Fibroblast of skin of abdomen (primary cell): Measurements from ENCODE around the gene PAN2. TPM values are rescaled to one million over a fixed set of nuclear protein-coding genes. Genes with fewer than 3 reads are reported as not detected.
"Not testable (repeated sequence)": the region's sequence is repeated elsewhere in the genome, so short reads cannot be mapped to it uniquely, and the experiment has no call there.

Experiments used
- DNase-seq: peaks from one replicate; pipeline ENCODE4 v3.0.0-alpha.2; 2013
- polyA plus RNA-seq, 2 experiments: library from polyadenylated mRNA; unstranded; fragments of 120-200 nt; gene quantifications; one replicate each; pipeline ENCODE4 v1.2.1, GENCODE V29; 2013; ENCODE audit not compliant: insufficient read length in 2 of 2

The PAN2 gene, protein sequence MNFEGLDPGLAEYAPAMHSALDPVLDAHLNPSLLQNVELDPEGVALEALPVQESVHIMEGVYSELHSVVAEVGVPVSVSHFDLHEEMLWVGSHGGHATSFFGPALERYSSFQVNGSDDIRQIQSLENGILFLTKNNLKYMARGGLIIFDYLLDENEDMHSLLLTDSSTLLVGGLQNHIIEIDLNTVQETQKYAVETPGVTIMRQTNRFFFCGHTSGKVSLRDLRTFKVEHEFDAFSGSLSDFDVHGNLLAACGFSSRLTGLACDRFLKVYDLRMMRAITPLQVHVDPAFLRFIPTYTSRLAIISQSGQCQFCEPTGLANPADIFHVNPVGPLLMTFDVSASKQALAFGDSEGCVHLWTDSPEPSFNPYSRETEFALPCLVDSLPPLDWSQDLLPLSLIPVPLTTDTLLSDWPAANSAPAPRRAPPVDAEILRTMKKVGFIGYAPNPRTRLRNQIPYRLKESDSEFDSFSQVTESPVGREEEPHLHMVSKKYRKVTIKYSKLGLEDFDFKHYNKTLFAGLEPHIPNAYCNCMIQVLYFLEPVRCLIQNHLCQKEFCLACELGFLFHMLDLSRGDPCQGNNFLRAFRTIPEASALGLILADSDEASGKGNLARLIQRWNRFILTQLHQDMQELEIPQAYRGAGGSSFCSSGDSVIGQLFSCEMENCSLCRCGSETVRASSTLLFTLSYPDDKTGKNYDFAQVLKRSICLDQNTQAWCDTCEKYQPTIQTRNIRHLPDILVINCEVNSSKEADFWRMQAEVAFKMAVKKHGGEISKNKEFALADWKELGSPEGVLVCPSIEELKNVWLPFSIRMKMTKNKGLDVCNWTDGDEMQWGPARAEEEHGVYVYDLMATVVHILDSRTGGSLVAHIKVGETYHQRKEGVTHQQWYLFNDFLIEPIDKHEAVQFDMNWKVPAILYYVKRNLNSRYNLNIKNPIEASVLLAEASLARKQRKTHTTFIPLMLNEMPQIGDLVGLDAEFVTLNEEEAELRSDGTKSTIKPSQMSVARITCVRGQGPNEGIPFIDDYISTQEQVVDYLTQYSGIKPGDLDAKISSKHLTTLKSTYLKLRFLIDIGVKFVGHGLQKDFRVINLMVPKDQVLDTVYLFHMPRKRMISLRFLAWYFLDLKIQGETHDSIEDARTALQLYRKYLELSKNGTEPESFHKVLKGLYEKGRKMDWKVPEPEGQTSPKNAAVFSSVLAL
- polyA plus RNA-seq (2013, experiment 1 of 2; ENCODE audit: insufficient read length): 21.4 TPM
- polyA plus RNA-seq (2013, experiment 2 of 2; ENCODE audit: insufficient read length): 21.2 TPM

DNA sequence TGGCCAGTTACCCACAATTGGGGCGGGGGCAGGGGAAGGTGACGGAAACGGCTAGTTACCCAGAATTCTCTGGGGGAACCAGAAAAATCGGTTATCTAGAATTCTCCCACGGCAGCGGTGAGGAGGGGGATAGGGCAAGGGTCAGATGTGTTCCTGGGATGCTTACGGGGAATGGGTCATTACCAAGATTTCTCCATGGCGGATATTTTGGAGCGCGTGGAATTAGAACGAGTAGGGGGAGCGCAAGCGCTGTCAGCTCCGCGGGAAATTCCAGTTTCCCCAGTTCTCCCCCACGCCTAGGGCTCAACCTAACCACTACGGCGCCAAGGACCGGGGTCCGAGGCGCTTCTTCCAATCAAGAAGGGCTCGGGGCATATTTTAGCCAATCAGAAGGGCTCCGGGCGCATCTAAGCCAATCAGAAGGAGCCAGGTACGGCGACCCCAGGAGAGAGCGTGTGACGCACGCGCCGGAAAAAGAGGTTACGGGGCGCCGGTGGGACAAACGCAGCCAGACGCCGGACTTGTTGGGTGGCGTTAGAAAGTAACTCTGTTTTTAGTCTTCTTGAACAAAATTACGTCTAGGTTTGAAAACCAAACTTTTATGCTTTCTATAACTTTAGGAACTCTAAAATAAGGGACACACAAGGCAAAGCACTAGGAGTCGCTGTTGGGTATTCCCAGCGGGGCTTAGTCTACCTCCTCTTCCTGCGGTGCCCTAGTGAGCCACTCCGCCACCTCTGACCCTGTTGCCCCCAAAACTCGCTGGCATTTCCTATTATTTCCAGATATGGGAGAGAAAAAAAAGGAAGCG is at the start of gene PAN2:
Gene PAN2 (minus strand): TSS at position 322 of the 811 bp plus-strand sequence. CDS start 906 bp downstream, outside the sequence.
- peak; percentile 99 for DNase-seq

DNA sequence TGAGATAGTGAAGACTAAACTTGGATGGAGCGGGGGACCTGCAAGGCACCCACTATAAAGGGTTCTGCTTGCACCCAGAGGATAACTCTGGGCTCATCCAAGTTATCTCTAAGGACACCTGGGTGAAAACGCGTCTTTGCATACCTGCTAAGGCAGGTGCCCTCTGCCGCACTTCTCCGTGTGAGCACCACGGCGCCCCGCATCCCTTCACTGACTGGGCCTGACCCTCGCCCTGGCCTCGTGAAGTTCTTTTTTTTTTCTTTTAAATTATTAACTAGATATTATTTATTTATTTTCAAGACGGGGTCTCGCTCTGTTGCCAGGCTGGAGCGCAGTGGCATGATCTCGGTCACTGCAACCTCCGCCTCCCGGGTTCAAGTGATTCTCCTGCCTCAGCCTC is 48.8 kb upstream of the PAN2 start:
- no peak for DNase-seq

DNA sequence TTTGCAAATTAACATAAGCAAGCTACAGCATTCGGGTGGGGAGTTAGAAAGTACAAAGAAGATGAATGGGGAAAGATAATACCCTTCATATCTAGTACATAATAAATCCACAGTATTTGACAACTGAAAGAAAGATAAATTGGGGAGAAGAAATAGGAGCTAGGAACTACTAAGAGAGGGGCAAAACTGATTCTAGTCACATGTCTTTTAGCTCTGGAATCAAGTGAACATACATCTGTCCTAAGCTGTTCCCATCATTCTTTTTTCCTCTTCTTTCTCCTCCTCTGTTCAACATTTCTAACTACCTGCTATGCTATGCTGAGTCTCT is 44.2 kb upstream of the PAN2 start:
- DNase-seq: no peak

DNA sequence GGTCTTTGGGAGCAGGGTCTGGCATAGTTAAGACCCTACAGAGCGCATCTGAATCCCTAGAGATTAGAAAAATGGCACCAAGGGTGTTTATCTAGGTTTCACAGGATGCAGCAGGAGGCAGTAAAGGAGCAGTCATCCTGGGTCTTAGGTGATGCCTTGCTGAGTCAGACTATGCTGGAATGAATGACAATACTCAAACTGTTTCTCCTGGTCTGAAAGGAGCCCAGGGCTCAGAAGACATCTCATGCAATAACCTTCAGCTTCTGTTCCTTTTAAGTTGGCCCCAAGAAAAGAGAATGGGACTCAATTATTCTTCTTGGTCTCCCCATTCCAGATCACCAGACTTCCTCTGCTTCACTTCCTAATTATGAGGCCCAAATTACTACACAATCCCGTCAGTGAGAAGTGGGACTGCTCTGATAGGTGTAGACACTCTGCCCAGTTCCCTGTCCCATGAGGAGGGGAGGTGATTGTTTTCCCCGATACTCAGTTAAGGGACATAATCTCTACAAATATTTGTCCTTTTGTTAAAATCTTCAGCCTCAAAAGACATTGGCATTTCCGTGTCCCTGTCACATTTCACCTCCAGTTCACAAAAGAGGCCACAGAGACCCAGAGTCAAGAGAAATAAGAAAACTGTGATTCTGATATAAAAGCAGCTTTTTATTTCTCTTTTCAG is 43.6 kb upstream of the PAN2 start:
- peak; percentile 13 for DNase-seq

DNA sequence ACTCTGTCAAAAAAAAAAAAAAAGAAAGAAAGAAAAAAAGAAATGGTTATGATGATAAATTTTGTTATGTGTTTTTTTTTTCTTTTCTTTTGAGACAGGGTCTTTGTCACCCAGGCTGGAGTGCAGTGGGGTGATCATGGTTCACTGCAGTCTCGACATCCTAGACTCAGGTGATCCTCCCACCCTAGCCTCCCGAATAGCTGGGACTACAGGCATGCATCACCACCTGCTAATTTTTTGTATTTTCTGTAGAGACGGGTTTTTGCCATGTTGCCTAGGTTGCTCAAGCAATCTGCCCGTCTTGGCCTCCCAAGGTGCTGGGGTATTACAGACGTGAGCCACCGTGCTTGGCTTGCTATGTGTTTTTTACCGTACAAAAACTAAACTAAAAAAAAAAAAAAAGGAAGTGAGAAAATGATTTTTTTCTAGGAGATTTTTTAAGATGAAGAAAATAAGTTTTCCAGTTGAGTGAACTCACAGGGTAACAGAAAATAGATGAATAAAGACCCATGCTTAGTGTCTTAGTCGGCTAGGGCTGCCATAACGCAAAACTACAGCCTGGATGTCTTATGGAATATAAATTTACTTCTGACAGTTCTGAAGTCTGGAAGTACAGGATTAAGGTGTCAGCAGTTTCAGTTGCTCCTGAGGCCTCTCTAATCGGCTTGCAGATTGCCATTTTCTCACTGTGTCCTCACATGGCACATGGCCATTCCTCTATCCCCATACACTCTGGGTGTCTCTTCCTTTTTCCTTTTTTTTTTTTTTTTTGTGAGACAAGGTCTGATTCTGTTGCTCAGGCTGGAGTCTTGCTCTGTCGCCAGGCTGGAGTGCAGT is 42.0 kb upstream of the PAN2 start:
- no peak for DNase-seq

DNA sequence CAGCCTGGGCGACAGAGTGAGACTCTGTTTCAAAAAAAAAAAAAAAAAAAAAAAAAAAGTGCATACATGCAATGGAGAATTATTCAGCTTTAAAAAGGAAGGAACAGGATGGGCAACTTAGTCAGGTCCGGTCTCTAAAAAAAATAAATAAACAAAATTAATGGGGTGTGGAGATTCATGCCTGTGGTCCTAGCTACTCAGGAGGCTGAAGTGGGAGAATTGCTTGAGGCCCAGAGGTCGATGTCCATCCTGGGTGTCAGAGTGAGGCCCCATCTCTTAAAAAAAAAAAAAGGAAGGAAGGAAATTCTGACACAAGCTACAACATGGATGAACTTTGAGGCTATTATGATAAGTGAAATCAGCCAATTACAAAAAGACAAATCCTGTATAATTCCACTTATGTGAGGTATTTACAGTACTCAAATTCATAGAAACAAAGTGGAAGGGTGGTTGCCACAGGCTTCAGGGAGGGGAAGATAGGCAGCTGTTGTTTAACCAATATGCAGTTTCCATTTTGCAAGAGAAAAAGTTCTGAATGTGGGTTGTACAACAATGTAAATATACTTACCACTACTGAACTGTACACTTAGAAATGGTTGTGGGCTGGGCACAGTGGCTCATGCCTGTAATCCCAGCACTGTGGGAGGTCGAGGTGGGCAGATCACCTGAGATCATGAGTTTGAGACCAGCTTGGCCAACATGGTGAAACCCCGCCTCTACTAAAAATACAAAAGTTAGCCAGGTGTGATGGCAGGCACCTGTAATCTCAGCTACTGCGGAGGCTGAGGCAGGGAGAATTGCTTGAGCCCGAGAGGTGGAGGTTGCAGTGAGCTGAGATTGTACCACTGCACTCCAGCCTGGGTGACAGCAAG is 41.2 kb upstream of the PAN2 start:
- no peak for DNase-seq

DNA sequence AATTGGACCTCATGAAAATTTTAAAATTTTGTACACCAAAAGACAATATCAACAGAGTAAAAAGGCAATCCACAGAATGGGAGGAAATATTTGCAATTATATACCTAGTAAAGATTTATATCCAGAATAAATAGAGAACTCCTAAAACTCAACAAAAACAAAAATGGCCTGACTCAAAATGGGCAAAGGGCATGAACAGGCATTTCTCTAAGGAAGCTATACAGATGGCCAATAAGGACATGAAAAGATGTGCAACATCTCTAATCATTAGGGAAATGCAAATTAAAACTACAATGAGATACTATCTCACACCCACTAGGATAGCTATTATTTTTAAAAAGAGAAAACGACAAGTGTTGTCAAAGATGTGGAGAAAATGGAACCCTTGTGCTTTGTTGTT is 39.7 kb upstream of the PAN2 start:
- no peak for DNase-seq

DNA sequence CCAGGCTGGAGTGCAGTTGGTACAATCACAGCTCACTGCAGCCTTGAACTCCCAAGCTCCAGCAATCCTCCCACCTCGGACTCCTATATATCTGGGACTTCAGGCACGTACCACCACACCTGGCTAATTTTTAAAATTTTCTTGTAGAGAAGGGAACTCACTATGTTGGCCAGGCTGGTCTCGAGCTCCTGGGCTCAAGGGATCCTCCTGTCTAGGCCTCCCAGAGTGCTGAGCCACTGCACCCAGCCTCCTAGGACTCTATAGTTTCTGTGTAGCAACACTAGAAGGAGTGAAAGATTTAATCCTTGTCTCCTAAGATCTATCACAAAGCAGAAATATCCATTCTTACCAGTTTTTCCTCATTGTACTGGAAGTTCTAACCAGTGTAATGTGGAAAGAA is 33.1 kb upstream of the PAN2 start:
- no peak for DNase-seq

DNA sequence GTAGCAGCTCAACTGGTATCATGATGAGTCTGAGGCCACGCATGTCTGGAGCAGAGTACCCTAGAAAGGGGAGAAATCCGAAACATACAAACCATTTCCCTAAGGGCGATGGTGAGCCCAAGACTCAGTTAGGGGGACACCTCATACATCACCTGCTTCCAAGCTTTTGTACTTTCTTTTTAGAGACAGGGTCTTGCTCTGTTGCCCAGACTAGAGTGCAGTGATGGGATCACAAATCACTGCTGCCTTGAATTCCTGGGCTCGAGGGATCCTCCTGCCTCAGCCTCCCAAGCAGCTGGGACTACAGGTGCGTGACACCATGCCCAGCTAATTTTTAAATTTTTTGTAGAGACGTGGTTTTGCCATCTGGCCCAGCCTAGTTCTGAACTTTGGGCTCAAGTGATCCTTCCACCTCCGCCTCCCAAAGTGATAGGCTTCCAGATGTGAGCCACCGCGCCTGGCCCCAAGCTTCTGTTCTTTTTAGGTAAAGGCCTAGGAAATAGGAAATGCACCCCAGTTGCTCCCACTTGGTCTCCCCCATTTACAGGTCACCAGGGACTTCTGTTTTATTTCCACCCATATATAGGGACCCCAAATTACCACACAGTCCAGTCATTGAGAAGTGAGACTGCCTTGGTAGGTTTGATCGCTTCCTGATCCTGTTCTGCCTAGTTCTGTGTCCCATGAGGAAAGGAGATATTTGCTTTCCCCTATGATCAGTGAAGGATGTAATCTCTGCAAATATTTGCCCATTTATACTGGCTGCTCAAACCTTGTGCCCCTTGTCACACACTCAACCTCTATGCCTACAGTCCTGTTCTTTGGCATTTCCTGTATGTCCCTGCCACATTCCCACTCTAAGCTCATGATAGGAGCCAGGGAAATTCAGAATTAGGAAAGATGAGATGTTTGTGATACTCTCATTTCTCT is 28.6 kb upstream of the PAN2 start, which contains the start of gene APOF:
Gene APOF (minus strand): TSS at position 728 of the 930 bp plus-strand sequence. CDS start 112 bp downstream, at position 616.
- DNase-seq: no peak

DNA sequence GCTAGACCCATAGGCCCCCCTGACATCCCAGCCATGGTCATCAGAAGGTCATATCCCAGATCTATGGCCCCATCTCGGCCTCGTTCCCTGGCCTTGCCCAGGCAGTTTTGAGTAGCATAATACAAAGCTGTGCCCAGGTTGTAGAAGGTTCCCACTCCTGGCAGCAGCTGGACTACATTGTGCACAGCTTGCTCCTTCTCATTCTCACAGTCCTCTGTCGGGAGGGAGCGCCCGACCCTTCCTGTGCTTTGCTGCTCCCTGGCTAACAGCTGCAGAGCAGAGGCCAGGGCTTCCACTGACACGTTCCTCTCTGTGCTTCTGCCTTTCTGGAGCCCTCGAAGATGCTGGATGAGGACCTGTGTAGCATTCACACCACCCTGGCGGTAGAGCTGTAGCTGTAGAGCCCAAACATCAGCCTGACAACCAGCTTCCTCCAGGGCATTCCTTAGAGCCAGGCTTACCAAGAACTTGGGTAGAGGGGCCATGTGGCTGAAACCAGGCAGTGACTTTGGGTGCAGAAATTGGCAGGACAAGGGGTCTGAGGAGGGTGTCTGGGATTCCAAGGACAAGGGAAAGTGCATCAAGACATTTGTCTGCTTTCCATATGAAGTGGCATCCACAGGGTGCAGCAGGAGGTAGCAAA is 27.8 kb upstream of the PAN2 start:
- no peak for DNase-seq

DNA sequence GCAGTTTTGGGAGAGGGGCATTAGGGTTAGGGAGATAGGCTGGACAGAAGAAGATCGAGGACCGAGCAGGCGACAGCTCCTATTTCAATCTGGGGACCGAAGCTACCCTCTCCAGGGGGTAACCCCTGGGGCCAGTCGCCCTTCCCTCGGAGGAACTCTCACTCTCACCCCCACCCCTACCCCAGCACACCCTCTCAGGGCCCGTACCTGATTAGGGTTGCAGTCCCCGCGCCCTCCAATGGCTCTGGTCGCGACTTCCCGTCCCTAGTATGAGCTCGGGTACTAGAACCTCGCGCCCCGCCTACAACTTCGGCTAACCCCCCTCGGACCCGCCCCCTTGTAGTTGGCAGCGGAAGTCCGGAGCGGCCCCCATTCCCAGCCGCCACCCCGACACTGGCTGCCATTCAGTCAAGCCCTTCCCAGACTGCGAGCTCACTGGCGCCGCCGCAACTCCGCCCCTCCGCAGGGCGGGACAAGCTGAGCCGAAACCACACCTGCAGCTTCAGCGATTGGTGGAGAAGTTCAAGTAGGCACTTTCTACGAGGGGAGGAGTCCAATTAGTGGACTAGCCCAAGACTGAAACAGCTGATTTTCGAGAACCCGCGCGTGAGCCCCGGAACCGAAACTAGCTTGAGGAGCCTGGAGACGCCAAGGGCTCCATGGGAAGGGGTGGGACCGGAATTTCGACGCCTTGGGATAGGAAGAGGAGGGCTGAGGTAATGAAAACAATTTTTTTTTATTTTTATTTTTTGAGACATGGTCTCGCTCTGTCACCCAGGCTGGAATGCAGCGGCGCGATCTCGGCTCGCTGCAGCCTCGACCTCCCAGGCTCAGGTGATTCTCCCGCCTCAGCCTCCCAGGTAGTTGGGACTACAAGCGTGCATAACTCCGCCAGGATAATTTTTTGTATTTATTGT is 26.3 kb upstream of the PAN2 start, which contains the start of gene STAT2:
Gene STAT2 (minus strand): TSS at position 257 of the 917 bp plus-strand sequence. CDS start 3,536 bp downstream, outside the sequence.
- peak; percentile 100 for DNase-seq

DNA sequence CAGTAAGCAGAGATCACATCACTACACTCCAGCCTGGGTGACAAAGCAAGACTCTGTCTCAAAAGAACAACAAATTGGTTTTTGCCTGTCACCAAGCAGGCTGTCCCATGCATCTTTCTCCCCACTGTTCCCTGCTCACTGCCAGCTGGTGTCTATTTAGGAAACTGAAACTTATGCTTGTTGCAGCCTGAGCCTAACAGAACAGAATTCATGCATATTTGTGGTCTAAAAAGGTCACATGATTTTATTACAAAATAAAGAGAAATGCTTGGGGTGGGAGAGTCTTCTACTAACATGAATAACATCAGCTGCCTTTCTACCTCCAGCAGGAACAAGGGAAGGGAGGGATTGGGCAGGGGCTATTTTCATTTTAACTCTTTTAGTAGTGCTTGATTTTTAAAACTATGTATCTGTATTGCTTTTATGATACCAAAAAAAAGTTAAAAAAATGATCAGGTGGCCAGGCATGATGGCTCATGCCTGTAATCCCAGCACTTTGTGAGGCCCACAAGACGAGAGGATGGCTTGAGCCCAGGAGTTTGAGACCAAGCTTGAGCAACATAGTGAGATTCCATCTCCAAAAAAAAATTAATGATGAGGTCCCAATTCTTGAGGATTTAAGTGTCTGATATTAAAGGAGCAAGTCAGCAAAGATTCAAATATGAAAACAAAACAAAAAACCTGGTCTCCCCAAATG is 25.2 kb upstream of the PAN2 start:
- DNase-seq: peak; percentile 80

DNA sequence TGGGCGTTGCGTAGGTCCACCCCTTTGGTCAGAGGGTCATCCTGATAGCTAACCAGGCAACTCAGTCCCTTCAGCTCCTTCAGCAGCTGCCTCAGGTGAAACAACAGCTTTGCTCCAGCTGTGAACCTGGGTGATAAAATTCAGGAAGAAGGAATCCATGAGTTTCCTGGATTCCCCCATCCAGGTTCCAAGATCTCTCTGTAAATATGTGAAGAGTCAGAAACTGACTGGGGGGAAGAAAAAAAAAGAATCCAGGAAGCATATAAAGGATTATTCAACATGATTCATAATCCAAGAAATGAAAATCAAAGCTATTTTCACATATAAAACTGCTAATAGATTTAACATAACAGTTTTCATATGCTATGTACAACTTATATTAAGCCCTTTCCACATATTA is 17.5 kb upstream of the PAN2 start:
- no peak for DNase-seq

DNA sequence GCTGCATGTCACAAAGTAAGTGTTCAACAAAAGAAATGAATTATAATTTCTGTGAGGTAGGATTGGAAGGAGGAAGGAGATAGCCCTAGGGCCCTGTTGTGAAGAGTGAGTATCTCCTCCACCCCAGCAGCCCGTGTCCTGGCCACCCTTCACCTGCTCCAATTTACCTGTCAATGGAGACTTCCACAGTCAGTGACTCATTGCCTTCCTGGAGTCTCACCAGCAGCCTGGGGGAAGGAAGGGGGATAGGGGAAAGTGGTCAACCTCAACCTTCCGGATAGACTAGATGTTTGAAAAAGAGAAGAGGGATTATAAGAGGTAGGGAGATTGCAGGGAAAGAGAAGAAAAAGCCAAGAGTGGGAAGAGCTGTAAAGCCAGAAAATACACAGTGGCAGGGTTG is 16.9 kb upstream of the PAN2 start:
- DNase-seq: no peak

DNA sequence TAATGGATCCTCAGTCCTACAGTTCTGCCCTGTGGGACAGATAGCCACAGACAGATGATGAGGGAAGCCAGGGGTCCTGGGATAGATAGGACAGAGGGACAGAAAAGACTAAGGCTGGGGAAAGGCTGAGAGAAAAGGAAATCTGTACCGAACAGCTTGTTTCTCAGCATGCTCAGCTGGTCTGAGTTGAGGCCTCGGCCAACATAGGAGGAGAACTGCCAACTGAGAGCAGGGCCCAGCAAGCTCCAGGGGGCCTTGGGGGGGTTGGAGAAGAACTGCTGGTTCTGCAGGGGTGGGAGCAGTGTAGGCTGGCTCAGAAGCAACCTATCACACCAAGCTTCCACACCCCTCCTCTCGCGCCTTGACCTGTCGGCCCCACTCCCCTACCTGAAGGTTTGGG is 15.0 kb upstream of the PAN2 start:
- DNase-seq: no peak

DNA sequence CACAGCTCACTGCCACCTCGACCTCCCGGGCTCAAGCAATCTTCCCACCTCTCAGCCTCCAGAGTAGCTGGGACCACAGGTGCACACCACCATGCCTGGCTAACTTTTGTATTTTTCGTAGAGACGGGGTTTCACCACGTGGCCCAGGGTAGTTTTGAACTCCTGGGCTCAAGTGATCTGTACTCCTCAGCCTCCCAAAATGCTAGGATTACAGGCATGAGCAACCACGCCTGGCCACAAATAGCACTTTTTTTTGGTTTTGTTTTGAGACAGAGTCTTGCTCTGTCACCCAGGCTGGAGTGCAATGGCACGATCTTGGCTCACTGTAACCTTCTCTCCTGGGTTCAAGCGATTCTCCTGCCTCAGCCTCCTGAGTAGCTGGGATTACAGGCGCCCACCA is 13.5 kb upstream of the PAN2 start:
- DNase-seq: not testable (repeated sequence)
